H1 (cell line): ENCODE results near the gene CDKN2A. TPM values are rescaled to one million over a fixed set of nuclear protein-coding genes. Genes with fewer than 3 reads are reported as not detected.

ENCODE experiments used
- NANOG ChIP-seq: IDR thresholded peaks from 2 replicates; pipeline ENCODE4 v1.6.1; 2011; ENCODE audit warnings: low read length, low read depth, mild to moderate bottlenecking, inconsistent platforms; ENCODE audit not compliant: insufficient read depth, poor library complexity, severe bottlenecking
- SIN3A ChIP-seq, 2 experiments: IDR thresholded peaks in 1 of 2; conservative IDR thresholded peaks in 1 of 2; 2 replicates each; pipeline ENCODE4 v1.6.1; 2011 to 2012; ENCODE audit warnings: low read length in 2 of 2, improper control_type of control experiment in 1 of 2, low read depth in 1 of 2, mild to moderate bottlenecking in 1 of 2
- SP2 ChIP-seq: IDR thresholded peaks from 2 replicates; pipeline ENCODE4 v1.6.1; 2012; ENCODE audit warnings: mild to moderate bottlenecking, low read length, inconsistent platforms
- polyA plus RNA-seq, 7 experiments: library from polyadenylated mRNA; depleted of rRNA in 3 of 7; stranded (reverse) in 5 of 7; unstranded in 2 of 7; fragments of >200 nt in 5 of 7; fragments of 200-250 nt in 2 of 7; gene quantifications; 1 replicate in 5 of 7; 2 replicates in 1 of 7; 4 replicates in 1 of 7; pipeline versions ENCODE4 v1.2.1 to v1.2.3, GENCODE V29; 2011 to 2013; ENCODE audit warnings: missing spikeins in 2 of 7, mixed read lengths in 2 of 7
- total RNA-seq: library from RNA; stranded (reverse); fragmentation: NEBNext Ultra II Directional; extraction: Animal tissue kit (Norgen Biotek cat#: 25700); gene quantifications from 2 replicates; pipeline ENCODE4 v1.2.1, GENCODE V29; 2021

The CDKN2A gene
- total and polyA plus RNA-seq, 2 of the 8 experiments (the other 6 are each of a cell fraction or from before 2014, with no cell fraction given), result 0.51 to 0.73 TPM

DNA sequence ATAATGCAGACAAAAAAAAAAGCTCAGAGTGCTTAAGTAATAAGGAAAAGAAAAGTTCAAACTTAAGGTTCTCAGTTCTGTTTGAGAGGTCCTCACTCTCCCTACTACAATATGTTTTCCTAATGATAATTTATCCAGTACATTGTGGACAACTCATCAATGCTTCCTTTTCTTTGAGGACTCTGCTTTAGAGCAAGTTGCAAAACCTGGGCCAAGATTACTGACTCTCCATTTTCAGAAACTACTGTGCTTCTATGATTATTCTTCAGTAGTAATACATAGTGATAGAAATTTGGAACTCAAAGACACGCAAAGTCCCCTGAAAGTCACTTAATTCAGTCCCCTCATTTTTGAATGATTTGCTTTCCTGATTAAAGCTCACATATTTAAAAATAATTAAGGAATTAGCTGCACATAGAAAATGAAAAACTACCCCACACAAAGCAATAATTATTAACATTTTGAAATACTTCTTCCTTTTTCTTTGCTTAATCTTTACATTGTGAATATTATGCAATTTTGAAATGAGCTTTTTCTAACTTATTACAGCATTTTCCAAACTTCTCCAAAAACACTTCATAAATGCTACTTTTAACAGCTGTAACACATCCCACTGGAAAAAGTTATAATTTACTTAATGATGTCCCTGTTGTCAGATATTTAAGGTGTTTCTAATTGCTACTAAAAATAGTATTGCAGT, 11.2 kb downstream of the CDKN2A start (continued):
- TF ChIP-seq SIN3A (conservative IDR thresholded peaks at IDR 0.05 in 1 of 2, IDR thresholded peaks at IDR 0.05 in 1 of 2; ENCODE audit: low read depth in 1 of 2, low read length in 2 of 2) (no peak), NANOG (no peak), SP2 (no peak)
